Natural killer cell (primary cell): ENCODE measurements around the gene MFGE8. TPM values are rescaled to one million over a fixed set of nuclear protein-coding genes. Genes with fewer than 3 reads are reported as not detected.

Experiments used
- ATAC-seq, 3 donors: fragments of 150-1000 bp in 2 of 3; fragments of 200-7000 bp in 1 of 3; cut with Tn5 transposase; 1 replicate in 1 of 3; 2 replicates in 2 of 3; pipeline ENCODE4 v1.10.0; 2021; ENCODE audit warnings: mild to moderate bottlenecking in 2 of 3, moderate library complexity in 2 of 3
- DNase-seq, 2 donors: peaks; one replicate each; pipeline versions ENCODE4 v3.0.0 to v3.0.0-alpha.2; 2013 to 2021; ENCODE audit warnings: mixed read lengths in 1 of 2
- H3K27ac ChIP-seq: one replicate; pipeline ENCODE4 v1.5.1; 2013; ENCODE audit warnings: mild to moderate bottlenecking, low read length
- H3K27me3 ChIP-seq: one replicate; pipeline ENCODE4 v1.6.1; 2013; ENCODE audit warnings: low read length; ENCODE audit not compliant: control insufficient read depth, insufficient read depth
- H3K36me3 ChIP-seq: one replicate; pipeline ENCODE4 v1.6.1; 2013; ENCODE audit warnings: low read length; ENCODE audit not compliant: control insufficient read depth, insufficient read depth
- H3K4me1 ChIP-seq: one replicate; pipeline ENCODE4 v1.6.1; 2013; ENCODE audit warnings: low read length; ENCODE audit not compliant: control insufficient read depth, insufficient read depth
- H3K4me3 ChIP-seq: one replicate; pipeline ENCODE4 v1.5.1; 2013; ENCODE audit warnings: low read length
- H3K9me3 ChIP-seq: one replicate; pipeline ENCODE4 v1.6.1; 2013; ENCODE audit warnings: low read length; ENCODE audit not compliant: control insufficient read depth, insufficient read depth
- H3K27ac Mint-ChIP-seq, 2 donors: one replicate each; pipeline ENCODE4 v1.8.0; 2022; ENCODE audit warnings: mild to moderate bottlenecking in 2 of 2, mixed read lengths in 2 of 2, moderate library complexity in 1 of 2
- H3K27me3 Mint-ChIP-seq, 2 donors: one replicate each; pipeline ENCODE4 v1.8.0; 2022; ENCODE audit warnings: low read depth in 2 of 2, mixed read lengths in 2 of 2
- H3K36me3 Mint-ChIP-seq: one replicate; pipeline ENCODE4 v1.8.0; 2022; ENCODE audit warnings: mixed read lengths
- H3K4me1 Mint-ChIP-seq, 2 donors: one replicate each; pipeline ENCODE4 v1.8.0; 2022; ENCODE audit warnings: mixed read lengths in 2 of 2
- H3K4me3 Mint-ChIP-seq: one replicate; pipeline ENCODE4 v1.8.0; 2022; ENCODE audit warnings: mild to moderate bottlenecking, moderate library complexity, mixed read lengths
- H3K9me3 Mint-ChIP-seq, 2 donors: one replicate each; pipeline ENCODE4 v1.8.0; 2022; ENCODE audit warnings: mixed read lengths in 2 of 2
- WGBS: methylation state at CpG from one replicate; pipeline ENCODE4 v1.1.7; 2013; ENCODE audit warnings: missing lambda C conversion rate; ENCODE audit not compliant: insufficient coverage; 5-methylcytosine and 5-hydroxymethylcytosine counted together
- intact Hi-C: fragments of 100-400 bp; cut with micrococcal nuclease; formaldehyde crosslinking; loops from one replicate; pipeline ENCODE4 v1.14.2; 2022
- total RNA-seq, 4 donors: library from RNA; stranded (reverse); fragments of 120-200 nt in 1 of 4; gene quantifications; one replicate each; pipeline versions ENCODE4 v1.2.3 to v1.2.4, GENCODE V29; 2013 to 2022
- TF ChIP-seq, protein P1 (sequence below): fragments of 200-600 bp; IDR thresholded peaks from one replicate; pipeline ENCODE4 v1.8.0; 2022; ENCODE audit warnings: antibody characterized with exemption

The MFGE8 gene
- total RNA-seq, 3 donors from 2014 or later (not counting 1 experiment from before 2014, with no cell fraction given), result 39.0 to 110 (median 72.5) TPM

DNA sequence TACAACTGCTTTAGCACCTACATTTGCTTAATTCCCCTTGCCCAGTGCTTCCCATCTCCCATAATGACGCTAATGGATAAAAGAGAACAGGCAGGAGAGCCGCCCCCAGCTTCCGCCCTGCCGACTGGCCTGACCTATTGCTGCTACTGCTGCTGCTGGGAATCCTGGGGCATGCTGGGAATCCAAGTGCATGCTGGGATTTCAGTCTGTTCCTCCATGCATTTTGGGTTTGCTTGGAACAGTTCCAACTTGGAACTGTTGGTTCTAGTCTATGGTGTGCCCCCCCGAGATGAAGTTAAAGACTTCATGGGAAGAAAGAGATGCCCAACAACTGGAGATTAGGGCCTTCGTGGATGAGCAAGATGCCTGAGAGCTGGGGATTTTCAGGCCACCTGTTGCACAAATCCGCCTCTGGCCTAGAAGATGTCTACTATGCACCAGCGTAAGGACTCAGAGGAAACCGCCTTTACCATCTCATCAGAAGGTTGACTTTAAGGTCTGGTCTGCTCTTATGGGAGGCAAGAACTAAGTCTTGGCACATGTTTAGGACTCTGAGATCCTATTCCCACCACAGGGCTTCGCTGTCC, 46.8 kb downstream of the MFGE8 start:
- Mint-ChIP-seq H3K9me3 (no peaks in the 10 kb centered on the region), H3K36me3 (no peaks in the 10 kb centered on the region), H3K4me1 (no peaks in the 10 kb centered on the region), H3K27me3 (peaks cover 8 to 13% of the 10 kb centered on the region in 2 donors), H3K4me3 (no peak overlapping the region), H3K27ac (no peak overlapping the region)
- DNase-seq (no peak), ATAC-seq (no peak)
- Histone ChIP-seq H3K27ac (no peak overlapping the region), H3K27me3 (no peaks in the 10 kb centered on the region), H3K36me3 (no peaks in the 10 kb centered on the region), H3K9me3 (no peaks in the 10 kb centered on the region), H3K4me1 (no peaks in the 10 kb centered on the region), H3K4me3 (no peak overlapping the region)
- WGBS, result 92% methylated on average over 10 of the region's 10 CpGs
- TF ChIP-seq, protein P1, sequence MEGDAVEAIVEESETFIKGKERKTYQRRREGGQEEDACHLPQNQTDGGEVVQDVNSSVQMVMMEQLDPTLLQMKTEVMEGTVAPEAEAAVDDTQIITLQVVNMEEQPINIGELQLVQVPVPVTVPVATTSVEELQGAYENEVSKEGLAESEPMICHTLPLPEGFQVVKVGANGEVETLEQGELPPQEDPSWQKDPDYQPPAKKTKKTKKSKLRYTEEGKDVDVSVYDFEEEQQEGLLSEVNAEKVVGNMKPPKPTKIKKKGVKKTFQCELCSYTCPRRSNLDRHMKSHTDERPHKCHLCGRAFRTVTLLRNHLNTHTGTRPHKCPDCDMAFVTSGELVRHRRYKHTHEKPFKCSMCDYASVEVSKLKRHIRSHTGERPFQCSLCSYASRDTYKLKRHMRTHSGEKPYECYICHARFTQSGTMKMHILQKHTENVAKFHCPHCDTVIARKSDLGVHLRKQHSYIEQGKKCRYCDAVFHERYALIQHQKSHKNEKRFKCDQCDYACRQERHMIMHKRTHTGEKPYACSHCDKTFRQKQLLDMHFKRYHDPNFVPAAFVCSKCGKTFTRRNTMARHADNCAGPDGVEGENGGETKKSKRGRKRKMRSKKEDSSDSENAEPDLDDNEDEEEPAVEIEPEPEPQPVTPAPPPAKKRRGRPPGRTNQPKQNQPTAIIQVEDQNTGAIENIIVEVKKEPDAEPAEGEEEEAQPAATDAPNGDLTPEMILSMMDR, result no peak
- intact Hi-C loops, result no loop called here

DNA sequence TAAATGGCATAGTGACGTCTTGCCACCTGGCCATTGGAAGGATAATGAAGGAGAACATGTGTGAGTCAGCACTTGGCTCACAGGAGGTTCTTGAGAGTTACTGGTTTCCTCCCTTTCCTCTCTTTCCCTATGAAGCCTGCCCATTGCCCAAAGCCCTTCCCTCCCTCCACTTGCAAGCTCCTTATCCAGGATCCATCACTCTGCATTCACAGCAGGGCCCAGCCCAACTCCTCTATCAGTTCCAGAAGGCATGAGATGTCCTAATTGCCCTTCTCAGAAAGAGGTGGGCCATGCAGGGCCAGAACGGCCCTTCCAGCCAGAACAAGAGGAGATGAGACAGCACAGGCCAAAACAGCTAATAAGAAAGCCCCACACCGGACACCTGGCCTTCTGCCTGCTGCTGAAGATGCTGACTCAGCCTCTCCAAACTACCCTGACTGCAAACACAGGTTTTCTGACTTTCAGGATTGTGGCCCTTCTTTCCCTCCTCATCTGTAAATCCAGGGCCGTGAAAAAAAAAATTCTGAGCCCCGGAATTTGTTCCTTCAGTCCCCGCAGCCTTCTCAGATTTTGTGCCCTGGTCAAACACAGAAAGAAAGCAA, 47.6 kb downstream of the MFGE8 start:
- WGBS, result 86% methylated on average over 5 of the region's 6 CpGs
- H3K36me3 Mint-ChIP-seq, result no peaks in the 10 kb centered on the region
- H3K4me3 ChIP-seq, result no peak overlapping the region
- TF ChIP-seq, protein P1, result no peak
- no peaks in the 10 kb centered on the region for H3K4me1 ChIP-seq
- no peaks in the 10 kb centered on the region for H3K9me3 ChIP-seq
- H3K27me3 ChIP-seq, result no peaks in the 10 kb centered on the region
- no peak overlapping the region for H3K27ac Mint-ChIP-seq
- peaks cover 8 to 13% of the 10 kb centered on the region in 2 donors for H3K27me3 Mint-ChIP-seq
- DNase-seq (no peak), ATAC-seq (no peak)
- H3K4me1 Mint-ChIP-seq, result no peaks in the 10 kb centered on the region
- H3K27ac ChIP-seq, result no peak overlapping the region
- no peak overlapping the region for H3K4me3 Mint-ChIP-seq
- H3K9me3 Mint-ChIP-seq, result no peaks in the 10 kb centered on the region
- intact Hi-C loops, result no loop called here
- no peaks in the 10 kb centered on the region for H3K36me3 ChIP-seq

- Mint-ChIP-seq H3K27ac (no peak overlapping the region), H3K36me3 (no peaks in the 10 kb centered on the region), H3K4me1 (no peaks in the 10 kb centered on the region), H3K4me3 (no peak overlapping the region), H3K9me3 (no peaks in the 10 kb centered on the region), H3K27me3 (peaks cover 8 to 13% of the 10 kb centered on the region in 2 donors)
- H3K4me3 ChIP-seq, result no peak overlapping the region
- H3K27me3 ChIP-seq, result no peaks in the 10 kb centered on the region
- DNase-seq (no peak), ATAC-seq (no peak)
- TF ChIP-seq, protein P1, result no peak
- no peaks in the 10 kb centered on the region for H3K4me1 ChIP-seq
- 76% methylated on average over 4 of the region's 4 CpGs for WGBS
- H3K27ac ChIP-seq, result no peak overlapping the region
- H3K36me3 ChIP-seq, result no peaks in the 10 kb centered on the region
- intact Hi-C loops, result no loop called here
- no peaks in the 10 kb centered on the region for H3K9me3 ChIP-seq
These were observed 48.2 kb downstream of the MFGE8 start for GRCh38 chr15:88864861-88865497.
